Putamen (tissue), 1 donor: Measurements from ENCODE around the gene CACNA2D3.
A peak's percentile ranks its signal among the peaks of the same experiment; 100 is the strongest.

Experiments used
- DNase-seq: peaks from one replicate; pipeline ENCODE4 v3.0.0-alpha.2; 2016; ENCODE audit warnings: low spot score

The CACNA2D3 gene

GRCh38 chr3:54374214-54374852, 252.0 kb downstream of the CACNA2D3 start:
- no peak for DNase-seq

- DNase-seq = no peak
Observed at GRCh38 chr3:54376142-54376807, 253.9 kb downstream of the CACNA2D3 start.

- no peak for DNase-seq
Observed at GRCh38 chr3:54376939-54377578, 254.7 kb downstream of the CACNA2D3 start.

DNA sequence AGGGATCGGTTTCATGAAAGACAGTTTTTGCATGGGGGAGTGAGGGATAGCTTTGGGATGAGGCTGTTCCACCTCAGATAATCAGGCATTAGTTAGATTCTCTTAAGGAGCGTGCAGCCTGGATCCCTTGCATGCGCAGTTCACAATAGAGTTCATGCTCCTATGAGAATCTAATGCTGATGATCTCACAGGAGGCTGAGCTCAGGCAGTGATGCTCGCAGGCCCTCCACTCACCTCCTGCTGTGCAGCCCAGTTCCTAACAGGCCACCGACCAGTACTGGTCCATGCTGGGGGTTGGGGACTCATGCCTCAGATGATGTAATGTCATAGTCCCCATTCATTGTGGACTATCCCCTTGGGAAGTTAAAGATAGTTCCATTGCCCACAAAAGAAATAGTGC, 255.8 kb downstream of the CACNA2D3 start:
- DNase-seq = no peak

DNA sequence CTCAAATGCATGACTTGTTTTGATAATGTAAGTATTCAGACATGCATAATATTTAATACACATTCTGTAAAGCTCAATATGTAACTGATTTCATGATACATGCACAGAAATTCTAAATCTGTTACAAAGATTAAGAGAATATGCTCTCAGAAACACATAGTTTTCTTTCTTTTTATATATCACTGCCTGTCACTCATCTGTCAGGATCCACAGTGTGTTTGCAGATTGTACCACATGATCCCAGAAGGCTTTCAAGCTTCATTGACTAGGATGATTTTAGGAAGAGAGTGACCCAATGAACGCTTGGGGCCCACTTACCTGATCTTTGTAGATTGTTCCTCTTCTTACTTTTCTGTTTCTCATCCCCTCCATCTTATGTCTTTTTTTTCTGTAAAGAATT, 261.9 kb downstream of the CACNA2D3 start:
- no peak for DNase-seq

- no peak for DNase-seq
Observed at GRCh38 chr3:54390582-54390981, 268.2 kb downstream of the CACNA2D3 start.

DNA sequence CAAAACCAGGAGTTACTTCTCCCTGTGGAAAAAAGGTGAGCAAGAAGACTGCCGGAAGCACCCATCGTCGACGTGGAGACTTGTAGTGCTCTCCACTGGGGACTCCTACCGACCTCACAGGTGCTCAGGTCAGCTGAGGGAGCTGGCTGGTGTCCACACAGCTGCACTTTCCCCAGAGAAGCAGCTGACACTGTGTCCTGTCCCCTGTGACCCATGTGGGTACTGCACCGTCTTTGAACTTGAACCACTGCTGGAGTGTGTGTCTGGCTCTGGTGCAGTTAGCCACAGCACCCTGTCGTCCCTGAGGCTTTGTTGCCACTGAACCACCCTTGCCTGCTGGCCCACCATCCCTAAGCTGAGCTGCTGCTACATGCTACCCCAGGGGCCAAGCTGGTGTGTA, 270.8 kb downstream of the CACNA2D3 start:
- DNase-seq = no peak

DNA sequence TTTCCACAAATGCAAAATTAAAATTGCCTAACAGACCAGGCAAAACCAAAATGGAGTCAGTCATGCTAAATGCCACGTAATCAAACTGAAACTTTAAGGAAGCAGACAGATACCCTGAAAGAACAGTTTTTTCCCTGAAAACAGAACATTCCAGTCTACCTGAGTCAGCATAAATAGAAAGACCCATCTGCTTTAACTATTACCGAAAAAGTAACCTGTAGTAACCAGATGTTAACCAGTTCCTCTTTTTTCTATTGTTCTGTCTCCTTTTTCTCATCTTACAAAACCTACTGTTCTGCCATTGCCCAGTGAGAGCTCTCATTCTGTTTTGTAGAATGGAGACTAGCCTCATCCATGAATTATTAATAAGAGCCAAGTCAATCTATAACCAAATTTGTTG, 286.0 kb downstream of the CACNA2D3 start:
- no peak for DNase-seq

DNA sequence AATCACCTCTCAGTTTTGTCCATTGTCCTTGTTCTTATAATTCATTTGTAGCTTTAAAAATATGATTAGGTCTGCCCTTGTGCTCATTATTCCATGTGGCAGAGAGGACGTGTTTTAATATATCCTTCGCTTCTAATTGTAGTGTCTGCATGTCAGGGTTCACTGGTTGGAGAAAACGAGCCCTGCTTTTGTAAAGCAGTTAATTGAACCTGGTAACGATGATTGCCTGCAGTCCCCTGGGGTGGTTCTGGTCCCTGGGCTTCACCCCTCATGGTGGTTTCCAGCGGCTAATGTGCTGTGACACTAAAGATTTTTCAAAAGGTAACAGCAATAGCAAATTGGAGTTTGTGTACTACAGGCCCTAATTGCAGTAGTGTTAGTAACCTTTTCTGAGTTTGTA, 299.6 kb downstream of the CACNA2D3 start:
- DNase-seq = no peak

DNA sequence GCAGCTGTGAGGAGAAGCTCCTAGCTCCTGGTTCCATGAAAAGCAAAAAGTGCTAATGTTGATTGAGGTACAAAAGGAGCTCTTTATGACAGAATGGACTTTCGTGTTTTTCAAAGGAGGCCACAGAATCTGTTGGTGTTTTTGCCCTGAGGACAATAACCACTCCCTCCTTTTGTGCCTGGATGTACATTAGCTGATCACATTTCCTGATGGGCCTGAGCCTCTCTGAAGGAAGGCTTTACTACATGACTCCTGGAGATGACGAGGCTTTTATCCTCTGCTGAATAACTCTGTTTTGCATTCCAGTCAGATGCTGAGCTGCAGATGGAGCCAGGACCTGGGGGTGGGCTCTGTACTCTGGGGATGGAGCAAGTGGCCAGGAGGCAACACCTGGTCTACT, 301.9 kb downstream of the CACNA2D3 start:
- DNase-seq = no peak

DNA sequence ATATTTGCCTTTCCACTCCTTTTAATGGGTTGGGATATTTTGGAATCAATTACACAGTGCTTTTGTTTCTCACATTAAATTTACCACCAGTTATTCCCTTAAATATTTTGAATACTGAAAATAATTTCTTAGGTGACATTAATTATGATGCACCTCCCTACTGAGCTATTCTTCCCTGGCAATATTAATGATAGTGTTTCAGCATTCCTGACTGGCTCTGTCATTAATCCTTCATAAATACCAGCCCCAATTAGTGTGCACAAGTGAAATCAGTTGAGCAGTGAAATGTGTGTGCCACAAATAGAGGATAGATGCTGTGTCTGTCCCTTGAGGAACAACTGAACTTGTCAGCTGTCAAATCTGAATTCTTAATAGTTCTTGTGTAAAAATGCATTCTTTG, 304.0 kb downstream of the CACNA2D3 start:
- DNase-seq = no peak

DNA sequence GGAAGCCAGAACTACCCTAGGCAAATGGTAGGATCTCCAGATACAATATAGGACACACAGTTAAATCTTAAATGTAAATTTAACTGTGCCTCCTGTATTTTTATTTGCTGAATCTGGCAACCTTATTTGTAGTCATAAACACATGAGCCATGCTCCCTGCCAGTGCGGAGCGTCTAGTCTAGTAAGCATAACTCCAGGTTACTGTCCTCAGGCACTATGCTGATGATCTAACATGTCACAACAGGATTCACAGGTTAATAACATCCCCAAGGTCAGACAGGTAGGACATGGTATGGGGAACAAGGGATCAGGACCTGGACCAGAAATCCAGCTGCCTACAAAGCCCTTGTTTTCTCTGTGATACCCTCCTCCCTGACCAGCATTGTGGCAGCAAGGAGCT, 305.1 kb downstream of the CACNA2D3 start:
- no peak for DNase-seq

DNA sequence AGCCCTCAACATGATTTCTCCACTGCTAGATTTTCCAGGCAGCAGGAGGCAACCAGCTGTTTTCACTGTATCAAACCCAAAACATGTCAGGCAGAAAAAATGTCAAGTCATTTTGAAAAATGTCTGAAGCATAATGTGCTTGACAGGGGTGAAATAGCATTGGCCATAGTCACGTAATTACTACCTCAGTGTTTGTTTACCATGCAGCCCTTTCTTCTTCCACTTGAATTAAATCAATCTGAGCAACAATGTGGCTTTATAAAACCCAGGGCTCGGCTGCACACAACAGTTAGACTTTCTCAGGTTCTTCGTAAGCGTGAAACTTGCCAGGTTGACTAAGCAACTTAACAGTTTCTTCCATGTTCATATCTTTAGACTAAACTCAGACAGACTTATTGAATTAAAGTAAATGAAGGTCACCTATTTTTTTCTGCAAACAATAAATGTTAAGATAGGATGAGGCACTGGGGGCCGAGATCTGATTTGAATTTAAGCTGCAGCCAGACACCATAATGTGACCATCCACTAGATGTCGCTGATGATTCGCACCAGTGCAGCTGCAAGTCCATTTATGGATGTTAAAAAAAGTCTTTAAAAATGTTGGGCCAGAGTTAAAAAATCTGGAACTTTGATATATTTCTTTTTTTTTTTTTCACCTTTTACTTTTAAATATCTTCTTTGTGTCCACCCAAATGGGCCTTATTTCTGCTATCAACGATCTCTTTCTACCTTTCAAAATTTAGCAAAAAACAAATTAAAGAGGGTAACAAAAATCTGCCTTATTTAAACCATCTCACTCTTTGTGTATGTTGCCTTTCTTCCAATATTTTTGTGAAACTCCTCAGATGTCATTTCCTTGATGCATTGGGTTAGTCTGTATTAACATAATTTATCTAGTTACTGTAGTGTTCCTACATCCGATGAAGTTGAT, 305.9 kb downstream of the CACNA2D3 start:
- DNase-seq = peak; percentile 53

DNA sequence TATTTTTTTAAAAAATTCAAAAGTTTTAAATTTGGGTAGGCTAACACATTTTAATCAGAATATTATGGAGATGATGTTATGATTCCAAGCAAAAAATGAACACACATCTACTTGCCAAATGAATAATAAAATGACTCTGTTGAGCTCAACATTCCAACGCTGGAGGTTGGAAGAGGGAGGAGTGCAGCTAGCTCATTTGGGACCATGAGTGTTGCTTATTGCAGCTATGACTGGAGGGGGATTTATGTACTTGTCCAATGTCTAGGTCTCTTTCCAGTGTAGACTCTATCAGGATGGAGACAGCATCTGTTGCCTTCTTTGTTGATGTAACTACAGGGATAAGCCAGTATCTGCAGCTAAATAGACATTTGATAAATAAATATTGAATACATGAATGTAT, 310.6 kb downstream of the CACNA2D3 start:
- DNase-seq = no peak

GRCh38 chr3:54433846-54434245, 311.5 kb downstream of the CACNA2D3 start:
- DNase-seq = no peak

GRCh38 chr3:54434756-54435155, 312.4 kb downstream of the CACNA2D3 start:
- no peak for DNase-seq

GRCh38 chr3:54437271-54437670, 314.9 kb downstream of the CACNA2D3 start:
- DNase-seq = no peak

DNA sequence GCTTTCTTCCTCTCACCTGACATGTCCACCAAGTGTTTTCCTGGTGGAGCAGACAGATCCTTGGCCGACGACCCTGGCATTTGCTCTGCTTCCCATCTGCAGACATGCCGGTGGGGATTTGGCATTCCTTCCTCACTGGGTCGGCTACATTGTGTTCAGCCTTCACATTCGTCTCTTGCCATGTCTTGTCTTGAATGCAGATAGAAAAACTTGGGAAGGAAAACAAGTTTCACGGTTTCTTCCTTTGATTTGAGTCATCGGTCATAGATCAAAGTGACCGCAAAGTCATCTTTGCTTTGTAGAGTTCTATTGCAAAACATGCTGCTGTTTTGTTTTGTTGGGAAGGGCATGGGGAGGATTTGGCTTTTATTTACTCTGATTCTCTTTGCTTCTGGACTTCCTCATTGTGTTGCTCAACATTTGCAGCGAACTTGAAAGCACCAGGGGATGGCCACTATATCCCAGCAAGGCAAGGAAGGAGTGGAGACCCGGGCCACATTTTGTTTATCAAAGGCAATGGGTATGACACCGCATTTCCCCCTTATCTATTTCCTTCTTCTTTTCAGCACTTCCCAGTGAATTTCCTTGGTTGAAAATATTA, 321.3 kb downstream of the CACNA2D3 start:
- DNase-seq = no peak

DNA sequence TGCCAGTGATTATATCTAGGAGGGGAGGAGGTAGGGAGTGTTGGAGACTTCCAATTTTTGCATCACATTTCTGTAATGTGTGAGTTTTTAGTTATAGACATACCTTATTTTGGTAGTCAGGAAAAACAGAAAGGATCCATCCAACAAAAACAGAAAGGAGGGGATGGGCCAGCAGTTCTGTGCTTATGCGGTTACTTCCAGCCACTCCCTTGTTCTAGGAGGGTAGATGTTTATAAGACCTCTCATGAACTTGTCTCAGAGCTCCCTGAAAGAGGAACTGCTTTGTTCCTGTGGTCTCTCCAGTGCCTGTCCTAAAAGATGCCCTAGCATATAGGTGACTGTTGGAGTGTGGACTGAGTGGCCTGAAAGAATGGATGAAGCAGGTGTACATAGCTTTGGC, 323.3 kb downstream of the CACNA2D3 start:
- no peak for DNase-seq

- no peak for DNase-seq
Observed at GRCh38 chr3:54447427-54447826, 325.1 kb downstream of the CACNA2D3 start.

DNA sequence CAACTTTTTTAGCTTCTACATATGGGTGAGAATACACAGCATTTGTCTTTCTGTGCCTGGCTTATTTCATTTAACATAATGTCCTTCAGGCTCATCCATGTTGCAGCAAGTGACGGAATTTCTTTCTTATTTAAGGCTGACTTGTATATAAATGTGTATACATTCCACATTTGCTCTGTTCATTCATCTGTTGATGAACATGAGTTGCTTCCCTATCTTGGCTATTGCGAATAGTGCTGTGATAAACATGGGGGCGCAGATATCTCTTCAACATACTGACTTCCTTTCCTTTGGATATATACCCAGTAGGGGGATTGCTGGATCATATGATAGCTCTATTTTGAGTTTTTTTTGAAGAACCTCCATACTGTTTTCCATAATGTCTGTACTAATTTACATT, 332.5 kb downstream of the CACNA2D3 start:
- no peak for DNase-seq

GRCh38 chr3:54458357-54458756, 336.0 kb downstream of the CACNA2D3 start:
- no peak for DNase-seq
